H1 (cell line): Measurements from ENCODE around the gene DNER. TPM values are rescaled to one million over a fixed set of nuclear protein-coding genes. Genes with fewer than 3 reads are reported as not detected.

Experiments used
- ATF2 ChIP-seq: IDR thresholded peaks from 2 replicates; pipeline ENCODE4 v1.6.1; 2012; ENCODE audit warnings: low read length, inconsistent platforms
- CTCF ChIP-seq, 3 experiments: IDR thresholded peaks; 1 replicate in 2 of 3; 2 replicates in 1 of 3; pipeline versions ENCODE4 v1.5.1 to v1.6.1; 2011; ENCODE audit warnings: low read length in 3 of 3, mild to moderate bottlenecking in 3 of 3, inconsistent platforms in 2 of 3, low read depth in 1 of 3, moderate library complexity in 1 of 3; ENCODE audit not compliant: insufficient read depth in 1 of 3; ENCODE audit errors: control extremely low read depth in 1 of 3
- JUN ChIP-seq: IDR thresholded peaks from 2 replicates; pipeline ENCODE4 v1.6.1; 2011; ENCODE audit warnings: low read depth, mild to moderate bottlenecking, improper control_type of control experiment, low read length
- KDM5A ChIP-seq: fragments of 200-600 bp; IDR thresholded peaks from 2 replicates; pipeline ENCODE4 v1.7.1; 2012; ENCODE audit warnings: mild to moderate bottlenecking, low read length, inconsistent platforms, mixed read lengths
- NANOG ChIP-seq: IDR thresholded peaks from 2 replicates; pipeline ENCODE4 v1.6.1; 2011; ENCODE audit warnings: low read length, low read depth, mild to moderate bottlenecking, inconsistent platforms; ENCODE audit not compliant: insufficient read depth, poor library complexity, severe bottlenecking
- SIX5 ChIP-seq: IDR thresholded peaks from 2 replicates; pipeline ENCODE4 v1.6.1; 2011; ENCODE audit warnings: mild to moderate bottlenecking, low read depth, low read length
- polyA plus RNA-seq, 7 experiments: library from polyadenylated mRNA; depleted of rRNA in 3 of 7; stranded (reverse) in 5 of 7; unstranded in 2 of 7; fragments of >200 nt in 5 of 7; fragments of 200-250 nt in 2 of 7; gene quantifications; 1 replicate in 5 of 7; 2 replicates in 1 of 7; 4 replicates in 1 of 7; pipeline versions ENCODE4 v1.2.1 to v1.2.3, GENCODE V29; 2011 to 2013; ENCODE audit warnings: missing spikeins in 2 of 7, mixed read lengths in 2 of 7
- total RNA-seq: library from RNA; stranded (reverse); fragmentation: NEBNext Ultra II Directional; extraction: Animal tissue kit (Norgen Biotek cat#: 25700); gene quantifications from 2 replicates; pipeline ENCODE4 v1.2.1, GENCODE V29; 2021

Gene DNER
- total and polyA plus RNA-seq, 2 of the 8 experiments (the other 6 are each of a cell fraction or from before 2014, with no cell fraction given), result 6.8 to 16.3 TPM

- TF ChIP-seq ATF2 (no peak), KDM5A (no peak), JUN (no peak), CTCF (IDR thresholded peaks at IDR 0.05; ENCODE audit: control extremely low read depth in 1 of 3, insufficient read depth in 1 of 3, low read depth in 1 of 3, low read length in 3 of 3) (no peak), SIX5 (no peak), NANOG (no peak)
- TF ChIP-seq, all 59 proteins: peak for 0
Observed at GRCh38 chr2:229438430-229439159, 275.8 kb downstream of the DNER start (continued).
